ENCODE data around the gene ACADSB. TPM values are rescaled to one million over a fixed set of nuclear protein-coding genes. Genes with fewer than 3 reads are reported as not detected.
A peak's percentile ranks its signal among the peaks of the same experiment; 100 is the strongest.

ACADSB gene
- total and polyA plus RNA-seq, 3 donors from 2014 or later = 17.3 to 19.3 (median 19.1) TPM

DNA sequence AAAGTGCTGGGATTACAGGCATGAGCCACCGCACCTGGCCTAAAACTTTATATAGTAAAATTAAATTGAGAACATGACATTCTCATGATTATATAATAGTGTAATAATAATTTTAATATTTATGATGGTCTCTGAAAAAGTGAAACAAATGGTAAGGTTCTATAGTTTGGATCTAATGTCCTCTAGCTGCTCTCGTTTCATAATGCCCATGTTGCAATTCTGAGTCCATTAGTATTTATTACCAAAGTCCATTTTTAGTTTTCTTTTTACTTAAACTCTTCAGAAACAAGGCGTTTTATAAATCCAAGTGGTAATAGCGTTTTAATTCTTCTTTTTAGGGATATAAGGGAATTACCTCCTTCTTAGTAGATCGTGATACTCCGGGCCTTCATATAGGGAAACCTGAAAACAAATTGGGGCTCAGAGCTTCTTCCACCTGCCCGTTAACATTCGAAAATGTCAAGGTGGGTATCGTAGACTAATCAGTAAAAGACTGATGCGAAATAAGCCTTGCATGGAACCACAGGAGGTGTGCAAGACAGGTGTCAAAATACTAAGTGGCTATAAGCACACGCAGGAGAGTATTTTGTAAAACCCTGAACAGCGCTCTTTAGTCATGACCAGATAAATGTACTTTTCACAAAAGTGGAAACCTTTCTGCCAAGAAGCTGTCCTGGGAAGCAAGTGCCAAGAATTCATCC, 34.1 kb downstream of the ACADSB start:
- 86% methylated on average over 12 of the region's 12 CpGs for WGBS, 2 donors
- no peak overlapping the region for H3K4me3 ChIP-seq
- H3K4me1 ChIP-seq = no peaks in the 10 kb centered on the region
- intact Hi-C loops (cut with DNase I; ENCODE audit: low total_unique reads) = no loop called here
- TF ChIP-seq POLR2A (IDR thresholded peaks at IDR 0.05) = no peak
- TF ChIP-seq, protein P1, sequence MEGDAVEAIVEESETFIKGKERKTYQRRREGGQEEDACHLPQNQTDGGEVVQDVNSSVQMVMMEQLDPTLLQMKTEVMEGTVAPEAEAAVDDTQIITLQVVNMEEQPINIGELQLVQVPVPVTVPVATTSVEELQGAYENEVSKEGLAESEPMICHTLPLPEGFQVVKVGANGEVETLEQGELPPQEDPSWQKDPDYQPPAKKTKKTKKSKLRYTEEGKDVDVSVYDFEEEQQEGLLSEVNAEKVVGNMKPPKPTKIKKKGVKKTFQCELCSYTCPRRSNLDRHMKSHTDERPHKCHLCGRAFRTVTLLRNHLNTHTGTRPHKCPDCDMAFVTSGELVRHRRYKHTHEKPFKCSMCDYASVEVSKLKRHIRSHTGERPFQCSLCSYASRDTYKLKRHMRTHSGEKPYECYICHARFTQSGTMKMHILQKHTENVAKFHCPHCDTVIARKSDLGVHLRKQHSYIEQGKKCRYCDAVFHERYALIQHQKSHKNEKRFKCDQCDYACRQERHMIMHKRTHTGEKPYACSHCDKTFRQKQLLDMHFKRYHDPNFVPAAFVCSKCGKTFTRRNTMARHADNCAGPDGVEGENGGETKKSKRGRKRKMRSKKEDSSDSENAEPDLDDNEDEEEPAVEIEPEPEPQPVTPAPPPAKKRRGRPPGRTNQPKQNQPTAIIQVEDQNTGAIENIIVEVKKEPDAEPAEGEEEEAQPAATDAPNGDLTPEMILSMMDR (IDR thresholded peaks at IDR 0.05) = no peak
- no peak for DNase-seq
- H3K36me3 ChIP-seq (ENCODE audit: low read depth, missing control alignments) = no peaks in the 10 kb centered on the region
- no peaks in the 10 kb centered on the region for H3K27me3 ChIP-seq
- H3K27ac ChIP-seq = no peak overlapping the region
- no peaks in the 10 kb centered on the region for H3K9me3 ChIP-seq

DNA sequence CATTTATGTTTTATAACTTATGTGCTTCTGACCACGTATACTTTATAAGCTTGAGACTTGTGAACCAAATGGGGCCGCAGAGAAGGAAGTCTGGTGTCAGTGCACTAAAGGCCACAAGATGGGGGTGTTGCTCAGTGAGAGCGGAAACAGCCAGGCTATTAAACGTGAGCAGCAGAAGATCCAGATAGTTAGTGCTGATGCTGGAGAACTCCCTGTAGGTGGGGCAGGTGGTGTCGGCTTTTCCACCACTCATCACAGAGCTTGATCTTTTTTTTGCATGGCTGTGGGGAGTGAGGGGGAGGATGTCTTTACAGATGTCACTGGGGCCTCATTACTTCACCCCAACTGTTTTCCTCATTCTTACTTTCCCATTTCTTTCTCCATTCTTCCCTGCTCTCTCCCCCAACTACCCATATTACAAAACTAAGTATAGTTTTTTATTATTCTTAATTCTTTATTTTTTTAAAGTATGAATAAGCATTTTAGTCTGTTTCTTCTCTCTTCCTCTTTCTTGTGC, 34.7 kb downstream of the ACADSB start:
- intact Hi-C loops (cut with DNase I; ENCODE audit: low total_unique reads) = no loop called here
- Histone ChIP-seq H3K36me3 (ENCODE audit: low read depth, missing control alignments) (no peaks in the 10 kb centered on the region), H3K4me3 (no peak overlapping the region), H3K27ac (no peak overlapping the region), H3K4me1 (no peaks in the 10 kb centered on the region), H3K27me3 (no peaks in the 10 kb centered on the region), H3K9me3 (no peaks in the 10 kb centered on the region)
- 19 to 41% methylated on average over 5 of the region's 5 CpGs for WGBS, 2 donors
- TF ChIP-seq, protein P1 (IDR thresholded peaks at IDR 0.05) = peak; percentile 13 to 55 (median 39)
- TF ChIP-seq POLR2A (IDR thresholded peaks at IDR 0.05) = no peak
- DNase-seq = peak; percentile 62

DNA sequence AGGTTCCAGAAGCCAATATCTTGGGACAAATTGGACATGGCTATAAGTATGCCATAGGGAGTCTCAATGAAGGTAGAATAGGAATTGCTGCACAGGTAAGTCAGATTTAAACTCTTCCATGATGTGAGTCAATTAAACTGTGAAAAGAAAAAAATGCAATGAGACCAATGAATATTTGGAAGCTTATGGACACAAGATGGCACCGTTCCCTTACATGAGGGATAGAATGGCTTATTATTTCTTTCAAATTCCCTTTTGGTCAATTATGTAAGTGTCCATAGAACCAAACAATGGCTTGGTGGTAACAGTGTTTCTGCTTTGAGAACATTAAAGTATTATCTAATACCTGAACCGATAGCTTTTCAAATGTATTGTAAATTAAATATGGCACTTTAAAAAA, 35.6 kb downstream of the ACADSB start:
- H3K27ac ChIP-seq = no peak overlapping the region
- no peaks in the 10 kb centered on the region for H3K27me3 ChIP-seq
- H3K9me3 ChIP-seq = no peaks in the 10 kb centered on the region
- no peak overlapping the region for H3K4me3 ChIP-seq
- TF ChIP-seq, protein P1 (IDR thresholded peaks at IDR 0.05) = no peak
- TF ChIP-seq POLR2A (IDR thresholded peaks at IDR 0.05) = no peak
- no peaks in the 10 kb centered on the region for H3K36me3 ChIP-seq (ENCODE audit: low read depth, missing control alignments)
- WGBS, 2 donors = 68 to 89% methylated on average over 2 of the region's 2 CpGs
- intact Hi-C loops (cut with DNase I; ENCODE audit: low total_unique reads) = no loop called here
- DNase-seq = no peak
- H3K4me1 ChIP-seq = no peaks in the 10 kb centered on the region

DNA sequence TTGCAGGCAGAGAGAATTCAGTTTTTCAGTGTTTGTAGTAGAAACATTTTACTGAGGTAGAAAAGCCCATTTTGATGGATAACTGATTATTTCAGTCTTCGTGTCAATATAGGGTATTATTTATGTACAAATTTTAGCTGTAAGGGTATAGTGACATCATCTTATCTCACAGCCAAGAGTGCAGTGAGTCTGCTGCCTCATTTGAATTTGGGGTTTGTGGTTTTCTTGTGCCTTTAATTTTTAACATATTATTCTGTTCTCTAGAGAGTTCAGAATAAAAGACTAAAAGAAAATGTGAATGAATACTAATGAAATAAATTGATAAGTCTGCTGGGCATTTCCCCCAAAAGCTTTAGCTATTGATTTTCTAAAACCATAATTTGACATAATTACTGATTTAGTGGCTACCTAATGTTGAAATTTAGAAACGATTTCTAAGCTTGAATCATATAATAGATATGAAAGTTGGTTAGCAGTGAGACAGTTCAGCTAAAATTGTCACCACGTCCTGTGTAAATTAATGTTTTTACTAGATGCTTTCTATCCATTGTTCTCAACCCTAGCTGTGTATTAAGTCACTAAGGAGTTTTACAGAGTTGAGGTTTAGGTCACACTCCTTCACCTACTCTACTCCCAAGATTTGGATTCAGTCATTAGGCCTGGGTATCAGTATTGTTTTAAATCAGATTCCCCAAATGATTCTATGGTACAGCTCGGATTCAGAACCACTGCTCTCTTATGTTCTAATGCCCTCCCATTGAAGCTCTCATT, 37.3 kb downstream of the ACADSB start:
- 87 to 93% methylated on average over 4 of the region's 4 CpGs for WGBS, 2 donors
- DNase-seq = no peak
- Histone ChIP-seq H3K27me3 (no peaks in the 10 kb centered on the region), H3K9me3 (no peaks in the 10 kb centered on the region), H3K4me3 (no peak overlapping the region), H3K4me1 (no peaks in the 10 kb centered on the region), H3K36me3 (ENCODE audit: low read depth, missing control alignments) (no peaks in the 10 kb centered on the region), H3K27ac (no peak overlapping the region)
- intact Hi-C loops (cut with DNase I; ENCODE audit: low total_unique reads) = no loop called here
- TF ChIP-seq POLR2A (IDR thresholded peaks at IDR 0.05) = no peak
- TF ChIP-seq, protein P1 (IDR thresholded peaks at IDR 0.05) = no peak
